ENCODE data around the gene HACL1. TPM values are rescaled to one million over a fixed set of nuclear protein-coding genes. Genes with fewer than 3 reads are reported as not detected.
"Not testable (repeated sequence)": the region's sequence is repeated elsewhere in the genome, so short reads cannot be mapped to it uniquely, and the experiment has no call there.

HACL1 gene
- total and polyA plus RNA-seq, 2 donors, result 15.7 to 30.3 TPM

- whole genome bisulfite sequencing, result 64% methylated on average over 5 of the region's 5 CpGs
Measured at GRCh38 chr3:15542614-15543013, 58.8 kb downstream of the HACL1 start.

DNA sequence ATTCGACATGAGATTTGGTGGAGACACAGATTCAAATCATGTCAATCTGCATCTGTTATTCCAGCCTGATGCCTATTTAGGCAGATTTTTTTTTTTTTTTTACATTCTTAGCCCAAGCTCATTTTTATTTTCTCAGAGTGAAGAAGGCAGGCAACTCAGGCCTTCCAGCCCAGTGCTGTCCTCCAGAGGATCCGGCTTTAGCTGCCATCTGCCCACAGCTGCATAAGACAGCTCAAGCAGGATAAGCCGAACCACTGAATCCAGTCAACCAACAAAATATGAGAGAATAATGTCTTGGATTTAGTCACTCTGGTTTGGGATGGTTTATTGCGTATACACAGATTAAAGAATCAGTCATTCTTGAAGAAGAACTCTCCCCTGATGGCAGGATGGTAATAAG lies 60.0 kb downstream of the HACL1 start:
- no peak for DNase-seq (ENCODE audit: extremely low spot score)
- Histone ChIP-seq H3K36me3 (ENCODE audit: insufficient read depth) (no peaks in the 10 kb centered on the region), H3K4me1 (ENCODE audit: insufficient read depth) (no peaks in the 10 kb centered on the region), H3K27ac (ENCODE audit: low read depth) (no peak overlapping the region), H3K4me3 (ENCODE audit: low read depth, low read length) (no peak overlapping the region)
- 95% methylated on average over 4 of the region's 4 CpGs for WGBS

More at GRCh38 chr3:15542614-15543013, 58.8 kb downstream of the HACL1 start:
- no peak overlapping the region for H3K27ac ChIP-seq (ENCODE audit: low read depth)
- no peaks in the 10 kb centered on the region for H3K36me3 ChIP-seq (ENCODE audit: insufficient read depth)
- H3K4me3 ChIP-seq (ENCODE audit: low read depth, low read length), result no peak overlapping the region
- H3K4me1 ChIP-seq (ENCODE audit: insufficient read depth), result no peaks in the 10 kb centered on the region
- DNase-seq (ENCODE audit: extremely low spot score), result no peak

DNA sequence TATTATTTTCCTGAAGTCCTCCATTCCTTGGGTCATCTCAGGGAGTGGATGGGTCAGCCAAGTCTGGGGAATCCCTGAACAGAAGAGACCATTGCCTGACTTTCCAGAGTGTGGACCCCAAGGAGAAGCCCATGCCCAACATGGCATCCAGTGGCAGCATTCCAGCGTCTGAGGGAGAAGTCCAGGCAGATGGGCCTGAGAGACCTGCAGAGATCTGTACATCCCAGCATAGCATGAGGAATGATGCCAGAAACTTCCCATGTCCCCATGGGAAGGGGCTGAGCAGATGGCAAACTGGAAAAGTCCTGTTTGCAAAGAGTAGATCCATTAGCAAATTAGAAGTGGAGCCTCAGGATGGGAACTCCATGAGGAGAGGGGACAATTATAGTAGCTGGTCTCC lies 62.3 kb downstream of the HACL1 start:
- no peaks in the 10 kb centered on the region for H3K36me3 ChIP-seq (ENCODE audit: insufficient read depth)
- H3K4me3 ChIP-seq (ENCODE audit: low read depth, low read length), result no peak overlapping the region
- H3K4me1 ChIP-seq (ENCODE audit: insufficient read depth), result no peaks in the 10 kb centered on the region
- no peak for DNase-seq (ENCODE audit: extremely low spot score)
- 92% methylated on average over 1 of the region's 1 CpG for WGBS
- no peak overlapping the region for H3K27ac ChIP-seq (ENCODE audit: low read depth)

GRCh38 chr3:15538345-15538744 lies 63.0 kb downstream of the HACL1 start:
- Histone ChIP-seq H3K4me1 (ENCODE audit: insufficient read depth) (no peaks in the 10 kb centered on the region), H3K36me3 (ENCODE audit: insufficient read depth) (no peaks in the 10 kb centered on the region), H3K27ac (ENCODE audit: low read depth) (no peak overlapping the region), H3K4me3 (ENCODE audit: low read depth, low read length) (no peak overlapping the region)
- WGBS, result 88% methylated on average over 2 of the region's 2 CpGs
- no peak for DNase-seq (ENCODE audit: extremely low spot score)

DNA sequence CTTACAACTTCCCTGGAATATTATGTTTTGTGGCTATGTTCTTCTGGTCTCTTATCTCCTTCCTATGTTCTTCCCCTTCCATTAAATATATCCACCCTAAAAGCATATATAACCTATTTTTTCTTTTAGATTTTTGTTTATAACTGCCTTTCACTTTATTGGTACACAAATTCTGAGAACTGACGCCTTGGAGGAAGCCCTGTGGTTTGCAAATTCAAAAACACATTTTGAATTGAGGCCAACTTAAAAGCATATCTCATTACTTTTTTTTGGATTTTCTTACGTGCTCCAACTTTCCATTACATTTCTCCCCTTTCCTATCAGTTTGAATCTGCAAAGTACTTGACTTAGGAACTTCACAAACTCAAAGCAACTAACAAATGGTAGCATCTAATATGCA lies 64.5 kb downstream of the HACL1 start:
- Histone ChIP-seq H3K4me1 (ENCODE audit: insufficient read depth) (no peaks in the 10 kb centered on the region), H3K36me3 (ENCODE audit: insufficient read depth) (no peaks in the 10 kb centered on the region), H3K27ac (ENCODE audit: low read depth) (no peak overlapping the region), H3K4me3 (ENCODE audit: low read depth, low read length) (no peak overlapping the region)
- 63% methylated on average over 2 of the region's 2 CpGs for WGBS
- DNase-seq (ENCODE audit: extremely low spot score), result no peak

DNA sequence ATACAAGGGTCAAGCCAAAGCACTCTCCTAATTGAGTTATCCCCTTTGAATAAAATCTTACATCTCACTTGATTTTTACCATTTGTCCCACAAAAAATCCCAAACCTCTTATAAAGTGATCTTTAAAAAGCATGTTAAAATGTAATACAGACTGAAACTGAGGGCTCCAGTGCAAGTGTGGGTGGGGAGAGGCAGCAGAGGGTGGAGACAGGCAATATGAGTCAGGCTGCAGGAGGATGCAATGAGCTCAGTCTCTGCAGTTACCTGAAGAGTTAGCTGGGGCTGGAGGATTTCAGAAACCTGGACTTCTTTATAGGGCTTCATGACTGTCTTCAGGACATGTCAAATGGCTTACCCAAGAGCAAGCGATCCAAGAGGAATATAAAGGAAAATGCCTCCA lies 65.6 kb downstream of the HACL1 start:
- no peak for DNase-seq (ENCODE audit: extremely low spot score)
- 90% methylated on average over 1 of the region's 1 CpG for WGBS
- Histone ChIP-seq H3K4me1 (ENCODE audit: insufficient read depth) (no peaks in the 10 kb centered on the region), H3K36me3 (ENCODE audit: insufficient read depth) (no peaks in the 10 kb centered on the region), H3K27ac (ENCODE audit: low read depth) (no peak overlapping the region), H3K4me3 (ENCODE audit: low read depth, low read length) (no peak overlapping the region)

DNA sequence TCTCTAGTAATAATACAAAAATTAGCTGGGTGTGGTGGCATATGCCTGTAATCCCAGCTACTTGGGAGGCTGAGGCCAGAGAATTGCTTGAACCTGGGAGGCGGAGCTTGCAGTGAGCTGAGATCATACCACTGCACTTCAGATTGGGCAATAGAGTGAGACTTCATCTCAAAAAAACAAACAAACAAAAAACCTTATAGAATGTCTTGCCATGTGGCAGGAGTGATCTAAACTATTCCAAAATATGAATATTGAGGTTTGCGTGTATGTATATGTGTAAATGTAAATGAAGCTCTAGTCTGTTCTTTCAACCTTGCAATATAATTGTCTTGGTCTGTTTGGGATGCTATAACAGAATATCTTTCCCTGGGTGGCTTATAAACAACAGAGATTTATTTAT lies 68.8 kb downstream of the HACL1 start:
- not testable (repeated sequence) for H3K4me1 ChIP-seq (ENCODE audit: insufficient read depth); H3K27ac ChIP-seq (ENCODE audit: low read depth); H3K4me3 ChIP-seq (ENCODE audit: low read depth, low read length); DNase-seq (ENCODE audit: extremely low spot score); H3K36me3 ChIP-seq (ENCODE audit: insufficient read depth)
- WGBS, result 99% methylated on average over 2 of the region's 2 CpGs

DNA sequence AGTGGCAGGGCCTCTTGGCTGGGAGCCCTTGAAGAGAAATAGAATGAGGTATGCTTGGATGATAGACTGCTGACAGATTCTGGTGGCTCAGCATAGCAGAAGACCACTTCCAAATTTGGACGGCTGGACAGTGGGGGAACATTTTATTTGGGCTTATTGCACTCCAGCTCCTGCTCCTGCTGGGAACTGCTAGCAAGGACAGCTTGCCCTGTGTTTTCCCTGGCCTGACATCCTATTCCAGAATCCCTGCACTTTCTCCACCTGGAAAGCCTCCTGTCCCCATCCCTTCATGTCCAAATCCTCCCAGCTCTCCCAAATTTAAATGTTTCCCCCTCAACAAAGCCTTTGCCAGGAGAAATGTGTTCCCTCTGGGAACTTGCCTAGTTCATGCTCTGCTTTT lies 70.0 kb downstream of the HACL1 start:
- H3K4me1 ChIP-seq (ENCODE audit: insufficient read depth), result no peaks in the 10 kb centered on the region
- no peak overlapping the region for H3K4me3 ChIP-seq (ENCODE audit: low read depth, low read length)
- no peaks in the 10 kb centered on the region for H3K36me3 ChIP-seq (ENCODE audit: insufficient read depth)
- H3K27ac ChIP-seq (ENCODE audit: low read depth), result no peak overlapping the region
- DNase-seq (ENCODE audit: extremely low spot score), result no peak
- WGBS, result 73% methylated on average over 1 of the region's 1 CpG

DNA sequence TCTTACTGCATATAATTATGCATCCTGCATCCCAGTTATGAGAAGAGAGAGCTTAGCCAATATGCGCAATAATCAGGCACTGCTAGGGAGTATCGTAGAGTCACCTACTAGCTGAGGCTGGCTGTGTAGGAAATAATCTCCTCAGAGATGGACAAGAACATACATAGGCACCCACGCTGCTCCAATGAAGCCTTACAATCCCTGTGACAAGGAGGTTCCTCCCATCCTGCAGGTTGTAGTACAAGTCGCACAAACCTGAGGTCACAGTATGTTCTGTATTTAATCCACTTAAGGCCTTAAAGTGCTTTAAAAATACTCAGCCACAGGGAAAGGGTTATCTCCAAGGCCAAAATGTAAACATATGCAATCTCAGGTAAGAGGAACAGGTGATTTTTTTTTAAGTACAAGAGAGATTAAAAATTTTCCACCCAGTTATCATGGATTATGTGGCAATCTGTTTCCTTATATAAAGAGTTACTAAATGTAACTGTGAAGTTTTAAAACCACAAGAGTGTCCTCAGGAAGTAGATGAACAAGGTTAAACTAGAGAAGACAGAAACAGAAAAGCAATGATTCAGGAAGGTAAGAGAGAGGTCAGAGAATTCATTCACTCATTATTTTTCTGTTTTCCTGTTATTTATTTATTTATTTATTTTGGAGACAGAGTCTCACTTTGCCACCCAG lies 72.4 kb downstream of the HACL1 start:
- DNase-seq (ENCODE audit: extremely low spot score), result no peak
- H3K4me1 ChIP-seq (ENCODE audit: insufficient read depth), result no peaks in the 10 kb centered on the region
- WGBS, result 95% methylated on average over 4 of the region's 4 CpGs
- H3K27ac ChIP-seq (ENCODE audit: low read depth), result no peak overlapping the region
- H3K36me3 ChIP-seq (ENCODE audit: insufficient read depth), result no peaks in the 10 kb centered on the region
- H3K4me3 ChIP-seq (ENCODE audit: low read depth, low read length), result no peak overlapping the region

DNA sequence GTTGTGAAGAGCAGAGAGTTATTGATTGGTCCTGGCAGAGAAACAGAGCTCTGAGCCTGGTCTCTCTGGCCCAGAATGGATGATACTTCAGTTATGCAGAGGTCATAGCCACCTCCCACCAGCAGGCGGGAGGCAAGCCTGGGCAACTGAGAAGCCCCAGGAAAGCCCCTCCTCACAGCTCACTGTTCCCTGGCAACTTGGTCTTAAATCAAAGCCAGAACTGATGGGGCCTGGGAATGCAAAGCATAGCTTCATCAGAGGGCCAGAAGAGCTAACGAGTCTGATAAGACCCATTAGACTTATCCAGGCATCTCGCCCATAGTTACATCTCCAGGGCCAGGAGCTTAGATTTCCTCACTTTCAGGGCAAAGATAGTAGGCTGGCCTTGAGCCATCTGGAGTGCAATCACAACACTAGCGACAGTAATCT lies 74.3 kb downstream of the HACL1 start:
- peak; percentile 74 for DNase-seq (ENCODE audit: extremely low spot score)
- H3K4me3 ChIP-seq (ENCODE audit: low read depth, low read length), result no peak overlapping the region
- WGBS, result 33% methylated on average over 4 of the region's 4 CpGs

DNA sequence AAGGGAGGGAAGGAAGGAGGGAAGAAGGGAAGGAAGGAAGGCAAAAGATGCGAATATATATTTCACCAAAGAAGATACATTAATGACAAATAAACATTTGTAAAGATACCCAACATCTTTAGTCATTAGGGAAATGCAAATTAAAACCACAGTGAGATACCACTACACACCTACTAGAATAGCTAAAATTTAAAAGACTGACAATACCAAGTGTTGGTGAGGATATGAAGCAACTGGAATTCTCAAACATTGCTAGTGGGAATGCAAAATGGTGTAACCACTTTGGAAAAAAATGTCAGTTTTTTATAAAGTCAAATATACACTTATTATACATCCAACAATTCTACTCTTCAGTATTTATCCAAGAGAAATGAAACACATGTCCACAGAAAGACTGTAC lies 75.6 kb downstream of the HACL1 start:
- Histone ChIP-seq H3K36me3 (ENCODE audit: insufficient read depth) (no peaks in the 10 kb centered on the region), H3K4me1 (ENCODE audit: insufficient read depth) (no peaks in the 10 kb centered on the region), H3K4me3 (ENCODE audit: low read depth, low read length) (no peak overlapping the region), H3K27ac (ENCODE audit: low read depth) (no peak overlapping the region)
- 100% methylated on average over 1 of the region's 1 CpG for WGBS
- no peak for DNase-seq (ENCODE audit: extremely low spot score)

More for the DNA sequence above, 74.3 kb downstream of the HACL1 start:
- Histone ChIP-seq H3K4me1 (ENCODE audit: insufficient read depth) (no peaks in the 10 kb centered on the region), H3K27ac (ENCODE audit: low read depth) (no peak overlapping the region), H3K36me3 (ENCODE audit: insufficient read depth) (no peaks in the 10 kb centered on the region)

GRCh38 chr3:15523660-15524417 lies 77.5 kb downstream of the HACL1 start:
- WGBS, result 76% methylated on average over 6 of the region's 6 CpGs
- Histone ChIP-seq H3K4me1 (ENCODE audit: insufficient read depth) (no peaks in the 10 kb centered on the region), H3K27ac (ENCODE audit: low read depth) (no peak overlapping the region)

DNA sequence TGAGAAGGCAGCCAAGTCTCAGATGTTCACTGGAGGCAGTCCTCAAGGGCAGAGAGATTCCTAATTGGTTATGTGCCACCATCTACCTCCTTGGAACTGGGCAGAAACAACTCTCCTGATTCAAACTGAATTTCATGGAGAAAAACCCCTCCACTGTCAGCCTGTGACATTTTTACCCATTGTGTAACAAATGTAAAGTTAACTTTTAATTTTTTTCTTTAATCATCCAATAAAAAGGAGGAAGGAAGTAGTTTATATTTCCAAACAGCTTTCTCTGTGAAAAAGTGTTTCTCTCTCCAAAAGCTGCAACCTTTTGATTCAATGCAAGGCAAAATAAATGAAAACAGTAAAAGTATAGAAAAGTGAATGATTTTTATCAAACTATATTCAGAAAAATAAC lies 79.4 kb downstream of the HACL1 start:
- H3K4me1 ChIP-seq (ENCODE audit: insufficient read depth), result no peaks in the 10 kb centered on the region
- H3K27ac ChIP-seq (ENCODE audit: low read depth), result no peak overlapping the region
- H3K36me3 ChIP-seq (ENCODE audit: insufficient read depth), result no peaks in the 10 kb centered on the region
- H3K4me3 ChIP-seq (ENCODE audit: low read depth, low read length), result no peak overlapping the region
- DNase-seq (ENCODE audit: extremely low spot score), result no peak

More at GRCh38 chr3:15523660-15524417, 77.5 kb downstream of the HACL1 start:
- DNase-seq (ENCODE audit: extremely low spot score), result no peak
- Histone ChIP-seq H3K36me3 (ENCODE audit: insufficient read depth) (no peaks in the 10 kb centered on the region), H3K4me3 (ENCODE audit: low read depth, low read length) (no peak overlapping the region)

DNA sequence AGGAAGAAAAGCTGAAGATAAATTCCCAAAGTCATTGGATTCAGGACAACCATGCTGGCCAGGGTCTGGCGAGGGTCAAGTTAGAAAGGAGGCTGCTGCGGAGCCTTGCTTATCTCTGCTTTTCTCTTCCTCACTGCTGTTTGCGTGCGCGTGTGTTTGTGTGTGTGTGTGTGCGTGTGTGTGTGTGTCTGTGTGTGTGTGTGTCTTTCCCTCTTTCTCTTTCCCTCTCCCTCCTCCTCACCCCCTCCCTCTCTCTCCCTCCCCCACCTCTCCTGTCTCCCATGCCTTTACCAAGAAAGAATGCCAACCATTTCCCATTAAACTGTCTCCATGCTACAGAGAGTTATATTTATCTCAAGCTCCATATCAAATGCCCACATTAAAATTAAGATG lies 79.8 kb downstream of the HACL1 start, which contains the start of gene COLQ:
COLQ (minus strand) TSS at position 134 of the 393 bp plus-strand sequence; CDS start at position 53, 81 bp downstream.
- Histone ChIP-seq H3K27ac (ENCODE audit: low read depth) (no peak within 1 kb of the TSS), H3K36me3 (ENCODE audit: insufficient read depth) (no peaks in the 10 kb centered on the region), H3K4me3 (ENCODE audit: low read depth, low read length) (no peak within 1 kb of the TSS), H3K4me1 (ENCODE audit: insufficient read depth) (no peaks in the 10 kb centered on the region)
- 12% methylated on average over 6 of the region's 6 CpGs for WGBS
- DNase-seq (ENCODE audit: extremely low spot score), result no peak
